Stomach (tissue), 9 donors: ENCODE measurements around the gene IPO4. TPM values are rescaled to one million over a fixed set of nuclear protein-coding genes. Genes with fewer than 3 reads are reported as not detected.

ENCODE experiments used
- DNase-seq, 2 donors: peaks; one replicate each; pipeline versions ENCODE4 v3.0.0 to v3.0.0-alpha.2; 2013 to 2019
- H3K27ac ChIP-seq, 5 donors: fragments of 200-600 bp in 4 of 5; sonication (generic) in 4 of 5; one replicate each; pipeline ENCODE4 v1.5.1; 2013 to 2019; ENCODE audit warnings: mild to moderate bottlenecking in 1 of 5, moderate library complexity in 1 of 5
- H3K27me3 ChIP-seq, 3 donors: fragments of 200-600 bp; sonication (generic); one replicate each; pipeline ENCODE4 v1.5.1; 2017 to 2019; ENCODE audit warnings: mixed run types in 1 of 3
- H3K36me3 ChIP-seq, 4 donors: fragments of 200-600 bp; sonication (generic); 1 replicate in 3 of 4; 2 replicates in 1 of 4; pipeline ENCODE4 v1.5.1; 2016 to 2019
- H3K4me1 ChIP-seq, 4 donors: fragments of 200-600 bp; sonication (generic); one replicate each; pipeline ENCODE4 v1.5.1; 2016 to 2019
- H3K4me3 ChIP-seq, 4 donors: fragments of 200-600 bp; sonication (generic) in 3 of 4; one replicate each; pipeline ENCODE4 v1.5.1; 2016 to 2019; ENCODE audit warnings: mild to moderate bottlenecking in 1 of 4
- H3K9me3 ChIP-seq, 4 donors: fragments of 200-600 bp; sonication (generic); one replicate each; pipeline ENCODE4 v1.5.1; 2016 to 2019
- CTCF ChIP-seq, 7 experiments: fragments of 450-650 bp in 4 of 7; fragments of 200-600 bp in 3 of 7; sonication (generic) in 3 of 7; IDR thresholded peaks; one replicate each; pipeline ENCODE4 v1.5.1; 2016 to 2019; ENCODE audit warnings: antibody characterized with exemption in 7 of 7, control low read depth in 2 of 7, mild to moderate bottlenecking in 1 of 7
- EP300 ChIP-seq: sonication (generic); formaldehyde crosslinking; IDR thresholded peaks from one replicate; pipeline ENCODE4 v1.6.1; 2017; ENCODE audit warnings: antibody characterized with exemption
- POLR2A ChIP-seq, 4 donors: fragments of 450-650 bp; IDR thresholded peaks; one replicate each; pipeline ENCODE4 v1.6.1; 2016; ENCODE audit warnings: antibody characterized with exemption in 4 of 4, control low read depth in 2 of 4, mild to moderate bottlenecking in 1 of 4, moderate library complexity in 1 of 4
- POLR2AphosphoS5 ChIP-seq, 3 donors: sonication (generic); formaldehyde crosslinking; IDR thresholded peaks; one replicate each; pipeline ENCODE4 v1.6.1; 2016; ENCODE audit warnings: antibody characterized with exemption in 3 of 3
- WGBS, 5 donors: extraction: QIAGEN DNeasy Blood & Tissue Kit in 3 of 5; methylation state at CpG; one replicate each; pipeline versions ENCODE4 v1.1.5 to v1.1.7; 2013 to 2018; 5-methylcytosine and 5-hydroxymethylcytosine counted together
- intact Hi-C: fragments of 100-400 bp; cut with DNase I; formaldehyde crosslinking; loops from one replicate; pipeline ENCODE4 v1.15.1; 2023; ENCODE audit warnings: low total_unique reads
- polyA plus RNA-seq, 3 donors: library from polyadenylated mRNA; stranded (reverse); fragments of 200-250 nt; gene quantifications; one replicate each; pipeline ENCODE4 v1.2.3, GENCODE V29; 2013
- total RNA-seq, 5 donors: library from RNA; depleted of rRNA; stranded (reverse); fragments of >200 nt; gene quantifications; one replicate each; pipeline versions ENCODE4 v1.1.0 to v1.2.3, GENCODE V29; 2014 to 2016
- donor health status: healthy with polysubstance abuse.
- donor health status: Bipolar disorder and iron deficiency.
- donor health status: healthy.

The IPO4 gene
- total and polyA plus RNA-seq, 8 donors, result 9.3 to 227 (median 14.9) TPM

DNA sequence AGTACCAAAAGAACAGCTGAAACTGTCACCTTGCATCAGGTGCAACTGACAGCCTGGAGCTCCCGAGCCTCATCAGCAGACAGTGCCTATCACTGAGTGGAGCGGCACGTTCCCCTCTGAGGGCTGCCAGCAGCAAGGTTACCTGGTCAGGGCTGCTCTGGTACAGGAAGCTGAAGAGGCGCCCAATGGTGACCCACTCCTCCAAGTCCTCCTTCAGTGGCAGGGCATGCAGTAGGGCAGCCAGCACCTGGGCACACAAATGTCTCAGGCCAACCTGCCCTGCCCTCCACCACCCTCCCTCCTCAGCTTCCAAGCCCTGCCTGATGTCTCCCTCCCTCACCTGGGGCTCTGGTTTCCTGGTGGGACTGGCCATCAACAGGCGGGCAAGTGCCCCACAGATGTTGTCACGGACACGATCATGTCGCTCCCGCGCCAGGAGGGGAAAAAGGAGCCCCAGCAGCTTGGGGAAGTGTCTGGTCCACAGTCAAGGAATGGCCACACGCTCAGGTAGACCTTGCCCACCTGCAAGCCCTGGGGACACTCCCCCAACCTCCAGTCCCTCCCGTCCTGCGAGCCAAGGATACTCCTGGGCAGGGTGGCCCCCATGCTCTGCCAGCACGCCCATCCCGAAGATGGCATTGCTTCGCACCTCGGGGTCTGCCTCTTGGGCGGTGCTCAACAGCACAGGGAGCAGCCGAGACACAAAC, 7.1 kb downstream of the IPO4 start:
- peaks cover 76 to 100% (median 100%) of the 10 kb centered on the region in 4 donors for H3K36me3 ChIP-seq
- peaks cover 0 to 6% (median 0%) of the 10 kb centered on the region in 4 donors for H3K4me1 ChIP-seq
- TF ChIP-seq POLR2A (IDR thresholded peaks at IDR 0.05), result no peak
- no peak for TF ChIP-seq CTCF (IDR thresholded peaks at IDR 0.05)
- no peak for TF ChIP-seq POLR2AphosphoS5 (IDR thresholded peaks at IDR 0.05)
- TF ChIP-seq EP300, result no peak
- H3K4me3 ChIP-seq, result no peak overlapping the region
- H3K9me3 ChIP-seq, result no peaks in the 10 kb centered on the region
- no peaks in the 10 kb centered on the region for H3K27me3 ChIP-seq
- WGBS, 5 donors, result 75 to 88% (median 81%) methylated on average over 13 to 19 of the region's 19 CpGs
- intact Hi-C loops, result no loop called here
- no peak for DNase-seq
- peak overlapping the region in 2 of 5 donors; percentile 68 to 75 for H3K27ac ChIP-seq

DNA sequence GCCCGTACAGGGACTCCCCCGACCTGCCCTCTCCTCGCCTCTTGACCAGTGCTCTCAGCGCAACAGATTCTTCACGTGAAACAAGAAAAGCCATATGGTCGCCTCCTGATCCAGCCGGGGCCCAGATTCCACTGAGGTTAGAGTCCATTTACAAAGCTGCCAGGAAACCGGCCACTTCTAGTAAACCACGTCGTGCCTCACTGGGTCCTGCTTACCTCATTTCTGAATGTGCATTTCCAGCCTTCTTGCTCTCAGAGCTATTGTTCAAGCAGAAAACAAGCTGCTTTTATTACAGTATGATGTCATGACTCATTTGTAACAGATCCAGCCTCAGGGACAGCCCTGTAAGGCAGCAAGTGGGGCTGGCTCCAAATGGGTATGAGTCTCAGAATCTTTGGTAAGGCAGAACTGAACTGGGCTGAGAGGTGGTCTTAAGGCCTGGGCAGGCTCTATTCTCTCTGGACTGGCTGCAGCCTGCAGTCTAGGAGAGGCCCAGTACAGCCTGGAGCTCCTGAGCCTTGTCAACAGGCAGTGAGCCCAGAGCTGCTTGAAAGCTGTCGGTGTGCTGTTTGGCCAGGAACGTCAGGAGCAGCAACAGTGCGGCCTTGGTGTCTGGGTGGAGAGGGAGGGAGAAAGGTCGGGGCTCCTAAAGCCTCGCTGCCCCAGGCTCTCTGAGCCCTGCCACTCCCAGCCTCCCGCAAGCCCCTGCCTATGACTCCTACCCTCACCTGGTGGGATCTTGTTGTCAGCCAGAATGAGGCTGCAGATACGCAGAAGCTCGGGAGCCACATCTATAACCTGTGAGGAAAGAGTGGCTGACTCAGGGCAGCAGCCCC, 8.4 kb downstream of the IPO4 start:
- H3K4me1 ChIP-seq, result peaks cover 0 to 6% (median 0%) of the 10 kb centered on the region in 4 donors
- H3K27ac ChIP-seq, result peak overlapping the region; percentile 39 to 75 (median 67)
- no peaks in the 10 kb centered on the region for H3K9me3 ChIP-seq
- TF ChIP-seq CTCF (IDR thresholded peaks at IDR 0.05), result no peak
- no peak for TF ChIP-seq POLR2A (IDR thresholded peaks at IDR 0.05)
- no peak for TF ChIP-seq EP300
- TF ChIP-seq POLR2AphosphoS5 (IDR thresholded peaks at IDR 0.05), result peak in 1 of 3 donors; percentile 43
- no peaks in the 10 kb centered on the region for H3K27me3 ChIP-seq
- intact Hi-C loops, result no loop called here
- H3K4me3 ChIP-seq, result no peak overlapping the region
- WGBS, 5 donors, result 57 to 69% (median 67%) methylated on average over 17 to 18 of the region's 18 CpGs
- peaks cover 67 to 100% (median 100%) of the 10 kb centered on the region in 4 donors for H3K36me3 ChIP-seq
- DNase-seq, result peak in 1 of 2 donors; percentile 43

DNA sequence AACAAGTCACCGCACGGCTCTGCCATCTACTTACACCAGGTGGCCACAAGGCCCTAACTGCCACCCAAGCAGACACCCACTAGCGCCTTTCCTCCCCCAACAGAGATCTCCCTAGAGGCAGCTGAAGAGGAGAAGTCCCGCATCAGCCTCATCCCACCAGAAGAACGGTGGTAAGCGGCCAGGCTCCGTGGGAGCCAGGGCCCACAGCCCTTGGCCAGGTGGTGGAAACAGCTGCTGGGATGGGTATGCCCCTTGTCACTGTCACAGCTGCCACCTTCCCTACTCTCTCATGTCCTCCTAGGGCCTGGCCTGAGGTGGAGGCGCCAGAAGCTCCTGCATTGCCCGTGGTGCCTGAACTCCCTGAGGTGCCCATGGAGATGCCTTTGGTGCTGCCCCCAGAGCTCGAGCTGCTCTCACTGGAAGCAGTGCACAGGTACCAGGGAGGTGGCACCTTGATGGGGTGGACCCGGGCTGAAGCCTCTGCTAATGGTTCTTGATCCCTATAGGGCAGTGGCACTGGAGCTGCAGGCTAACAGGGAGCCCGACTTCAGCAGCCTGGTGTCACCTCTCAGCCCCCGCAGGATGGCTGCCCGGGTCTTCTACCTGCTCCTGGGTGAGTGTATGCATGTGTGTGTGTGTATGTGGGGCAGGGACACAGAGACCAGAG, 9.2 kb downstream of the IPO4 start:
- Histone ChIP-seq H3K36me3 (peaks cover 62 to 100% (median 100%) of the 10 kb centered on the region in 4 donors), H3K4me3 (no peak overlapping the region), H3K4me1 (peaks cover 0 to 6% (median 0%) of the 10 kb centered on the region in 4 donors), H3K9me3 (no peaks in the 10 kb centered on the region), H3K27ac (peak overlapping the region in 4 of 5 donors; percentile 63 to 75 (median 68)), H3K27me3 (no peaks in the 10 kb centered on the region)
- TF ChIP-seq EP300, result no peak
- TF ChIP-seq POLR2A (IDR thresholded peaks at IDR 0.05), result no peak
- TF ChIP-seq POLR2AphosphoS5 (IDR thresholded peaks at IDR 0.05), result no peak
- TF ChIP-seq CTCF (IDR thresholded peaks at IDR 0.05), result no peak
- WGBS, 5 donors, result 74 to 85% (median 82%) methylated on average over 12 to 14 of the region's 14 CpGs
- intact Hi-C loops, result no loop called here
- DNase-seq, result no peak
